Germinal center (tissue), 1 donor: ENCODE measurements around the gene MFSD2B.
A peak's percentile ranks its signal among the peaks of the same experiment; 100 is the strongest.

ENCODE experiments used
- DNase-seq: peaks from one replicate; pipeline ENCODE4 v3.0.0; 2012; ENCODE audit warnings: mixed read lengths, low spot score

The MFSD2B gene

GRCh38 chr2:24050041-24050979, 40.4 kb downstream of the MFSD2B start:
- DNase-seq, result peak; percentile 11

- no peak for DNase-seq
These were observed 41.9 kb downstream of the MFSD2B start for GRCh38 chr2:24051833-24052232.

- no peak for DNase-seq
These were observed 43.1 kb downstream of the MFSD2B start for GRCh38 chr2:24052951-24053350.

GRCh38 chr2:24054366-24055010, 44.6 kb downstream of the MFSD2B start:
- no peak for DNase-seq

- DNase-seq, result no peak
These were observed 45.9 kb downstream of the MFSD2B start for GRCh38 chr2:24055750-24056149.

GRCh38 chr2:24058564-24059271, 48.8 kb downstream of the MFSD2B start:
- no peak for DNase-seq

- DNase-seq, result no peak
These were observed 55.5 kb downstream of the MFSD2B start for GRCh38 chr2:24065341-24065740.

GRCh38 chr2:24072259-24072658, 62.4 kb downstream of the MFSD2B start:
- DNase-seq, result no peak

- no peak for DNase-seq
These were observed 63.9 kb downstream of the MFSD2B start for GRCh38 chr2:24073816-24074215.

- DNase-seq, result no peak
These were observed 65.4 kb downstream of the MFSD2B start for GRCh38 chr2:24075259-24075658.
